HFF-Myc (cell line): ENCODE measurements around the gene KCNQ1.

Experiments
- DNase-seq: peaks from one replicate; pipeline ENCODE4 v3.0.0-alpha.2; 2011; ENCODE audit warnings: low read depth; ENCODE audit errors: extremely low read depth
- H3K4me3 ChIP-seq: replicated peaks from 2 replicates; pipeline ENCODE4 v1.5.1; 2011; ENCODE audit warnings: low read depth, mild to moderate bottlenecking, control low read depth, low read length
- CTCF ChIP-seq: IDR thresholded peaks from 2 replicates; pipeline ENCODE4 v1.5.1; 2012; ENCODE audit warnings: mild to moderate bottlenecking, low read depth, low read length, control low read depth; ENCODE audit errors: missing control alignments

The KCNQ1 gene

GRCh38 chr11:2465202-2466068 lies 20.6 kb downstream of the KCNQ1 start:
- TF ChIP-seq CTCF: no peak

GRCh38 chr11:2466069-2466801 lies 21.4 kb downstream of the KCNQ1 start:
- DNase-seq: no peak
- TF ChIP-seq CTCF: no peak
- no peak overlapping the region for H3K4me3 ChIP-seq

More at GRCh38 chr11:2465202-2466068, 20.6 kb downstream of the KCNQ1 start:
- DNase-seq: no peak
- no peak overlapping the region for H3K4me3 ChIP-seq

GRCh38 chr11:2466869-2467694 lies 22.3 kb downstream of the KCNQ1 start:
- DNase-seq: no peak
- H3K4me3 ChIP-seq: no peak overlapping the region
- TF ChIP-seq CTCF: no peak

- no peak for DNase-seq
- no peak for TF ChIP-seq CTCF
- no peak overlapping the region for H3K4me3 ChIP-seq
These were observed 22.9 kb downstream of the KCNQ1 start for GRCh38 chr11:2467695-2468055.

- H3K4me3 ChIP-seq: no peak overlapping the region
- TF ChIP-seq CTCF: no peak
- no peak for DNase-seq
These were observed 23.8 kb downstream of the KCNQ1 start for GRCh38 chr11:2468363-2469235.

GRCh38 chr11:2470495-2470894 lies 25.7 kb downstream of the KCNQ1 start:
- no peak for DNase-seq
- no peak overlapping the region for H3K4me3 ChIP-seq
- TF ChIP-seq CTCF: no peak
